ENCODE results near the gene MME.

The MME gene

GRCh38 chr3:155065537-155065936 is 14.6 kb upstream of the MME start:
- no peak for TF ChIP-seq CTCF (IDR thresholded peaks at IDR 0.05; ENCODE audit: borderline replicate concordance, control extremely low read depth, extremely low read depth, insufficient read depth, missing control alignments)
- in situ Hi-C loops (cut with MboI; ENCODE audit: low sequenced_read_pairs, unreplicated experiment) = no loop called here

GRCh38 chr3:155069729-155070128 is 10.4 kb upstream of the MME start:
- DNase-seq (ENCODE audit: low spot score) = no peak
- in situ Hi-C loops (cut with MboI; ENCODE audit: low sequenced_read_pairs, unreplicated experiment) = no loop called here
- TF ChIP-seq CTCF (IDR thresholded peaks at IDR 0.05; ENCODE audit: borderline replicate concordance, control extremely low read depth, extremely low read depth, insufficient read depth, missing control alignments) = no peak

More at GRCh38 chr3:155065537-155065936, 14.6 kb upstream of the MME start:
- DNase-seq (ENCODE audit: low spot score) = no peak

- in situ Hi-C loops (cut with MboI; ENCODE audit: low sequenced_read_pairs, unreplicated experiment) = no loop called here
- no peak for DNase-seq (ENCODE audit: low spot score)
- TF ChIP-seq CTCF (IDR thresholded peaks at IDR 0.05; ENCODE audit: borderline replicate concordance, control extremely low read depth, extremely low read depth, insufficient read depth, missing control alignments) = no peak
Observed at GRCh38 chr3:155070316-155070715, 9.8 kb upstream of the MME start.

GRCh38 chr3:155070932-155071387 is 9.2 kb upstream of the MME start:
- in situ Hi-C loops (cut with MboI; ENCODE audit: low sequenced_read_pairs, unreplicated experiment) = no loop called here
- no peak for DNase-seq (ENCODE audit: low spot score)
- TF ChIP-seq CTCF (IDR thresholded peaks at IDR 0.05; ENCODE audit: borderline replicate concordance, control extremely low read depth, extremely low read depth, insufficient read depth, missing control alignments) = no peak

- TF ChIP-seq CTCF (IDR thresholded peaks at IDR 0.05; ENCODE audit: borderline replicate concordance, control extremely low read depth, extremely low read depth, insufficient read depth, missing control alignments) = no peak
- DNase-seq (ENCODE audit: low spot score) = no peak
- in situ Hi-C loops (cut with MboI; ENCODE audit: low sequenced_read_pairs, unreplicated experiment) = no loop called here
Observed at GRCh38 chr3:155075200-155075599, 4.9 kb upstream of the MME start.

GRCh38 chr3:155076888-155077287 is 3.2 kb upstream of the MME start:
- TF ChIP-seq CTCF (IDR thresholded peaks at IDR 0.05; ENCODE audit: borderline replicate concordance, control extremely low read depth, extremely low read depth, insufficient read depth, missing control alignments) = no peak
- DNase-seq (ENCODE audit: low spot score) = no peak
- in situ Hi-C loops (cut with MboI; ENCODE audit: low sequenced_read_pairs, unreplicated experiment) = no loop called here
